Skin epidermis (tissue), 12 donors: ENCODE results near the gene SMYD5.
"Not testable (repeated sequence)": the region's sequence is repeated elsewhere in the genome, so short reads cannot be mapped to it uniquely, and the experiment has no call there.

Source experiments
- H3K27ac ChIP-seq, 21 experiments: fragments of 200-600 bp; sonication (generic) in 11 of 21; one replicate each; pipeline ENCODE4 v1.5.0; 2020; ENCODE audit warnings: mild to moderate bottlenecking in 3 of 21, inconsistent platforms in 2 of 21, moderate library complexity in 2 of 21
- H3K4me3 ChIP-seq, 7 experiments: fragments of 200-600 bp; sonication (generic) in 2 of 7; one replicate each; pipeline ENCODE4 v1.5.0; 2020; ENCODE audit warnings: inconsistent platforms in 2 of 7, mild to moderate bottlenecking in 2 of 7, moderate library complexity in 1 of 7

The SMYD5 gene

GRCh38 chr2:73214120-73215035, at the start of gene SMYD5:
SMYD5 (plus strand) TSS chr2:73214245; CDS start chr2:73214267, 22 bp downstream.
- Histone ChIP-seq H3K4me3 (peak within 1 kb of the TSS; percentile 75 to 99 (median 89)), H3K27ac (peak within 1 kb of the TSS; percentile 45 to 95 (median 82))

DNA sequence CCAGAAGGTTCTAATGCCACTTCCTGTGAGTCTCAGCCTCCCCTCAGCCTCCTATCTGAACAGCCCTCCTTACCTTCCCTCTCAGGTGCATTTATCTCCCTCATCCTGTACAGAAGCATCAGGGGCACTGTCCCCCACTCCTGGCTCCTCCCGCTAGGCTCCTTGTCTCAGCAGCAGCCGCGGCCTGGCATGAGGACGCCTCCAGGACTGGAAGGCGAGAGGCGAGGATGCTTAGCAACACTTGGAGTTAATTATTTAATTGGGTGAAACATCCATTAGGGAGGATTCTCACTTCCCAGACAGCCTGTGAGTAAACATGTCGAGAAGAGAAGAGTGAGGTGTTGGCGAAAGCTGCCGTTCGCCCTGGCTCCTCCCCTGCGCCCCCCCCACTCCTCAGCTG, 48.1 kb upstream of the SMYD5 start:
- H3K27ac ChIP-seq, H3K4me3 ChIP-seq: not testable (repeated sequence)

DNA sequence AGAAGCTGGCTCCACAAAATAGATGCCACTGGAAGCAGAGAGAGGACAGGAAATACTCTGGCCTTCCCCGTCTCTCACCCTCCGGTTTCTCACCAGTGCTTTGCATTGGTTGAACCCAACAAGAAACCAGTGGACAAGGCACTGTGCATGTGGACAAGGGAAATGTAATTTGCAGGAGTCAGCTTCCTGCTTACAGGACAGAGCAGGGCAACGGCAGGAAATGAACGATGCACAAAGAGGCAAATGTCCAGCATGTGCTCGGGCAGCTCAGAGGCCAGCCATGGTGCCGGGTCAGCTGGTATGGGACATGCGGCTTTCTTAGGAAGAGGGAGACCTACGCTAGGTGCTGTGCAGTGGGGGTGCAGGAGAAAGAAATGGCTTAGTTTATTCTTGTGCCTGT, 47.2 kb upstream of the SMYD5 start:
- H3K27ac ChIP-seq, H3K4me3 ChIP-seq: not testable (repeated sequence)

GRCh38 chr2:73168348-73168747, 45.7 kb upstream of the SMYD5 start:
- H3K27ac ChIP-seq, H3K4me3 ChIP-seq: not testable (repeated sequence)

DNA sequence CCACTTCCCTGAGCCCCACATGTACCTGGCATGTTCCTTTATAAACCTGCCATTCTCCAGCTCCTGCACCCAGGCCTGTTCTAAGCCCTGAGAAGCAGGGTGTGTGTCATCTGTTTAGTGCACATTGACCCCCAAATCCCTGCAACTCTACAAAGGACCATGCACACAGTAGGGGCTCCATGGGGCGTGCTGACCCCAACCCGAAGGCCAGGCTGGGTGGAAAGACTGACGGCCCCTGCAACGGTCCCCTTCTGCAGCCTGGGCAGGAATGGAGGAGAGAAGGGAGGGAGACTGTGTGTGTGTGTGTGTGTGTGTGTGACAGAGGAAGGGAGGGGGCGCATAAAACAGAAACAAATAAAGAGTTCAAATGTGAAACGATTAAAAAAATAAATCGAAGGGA, 43.7 kb upstream of the SMYD5 start:
- H3K4me3 ChIP-seq, H3K27ac ChIP-seq: not testable (repeated sequence)

DNA sequence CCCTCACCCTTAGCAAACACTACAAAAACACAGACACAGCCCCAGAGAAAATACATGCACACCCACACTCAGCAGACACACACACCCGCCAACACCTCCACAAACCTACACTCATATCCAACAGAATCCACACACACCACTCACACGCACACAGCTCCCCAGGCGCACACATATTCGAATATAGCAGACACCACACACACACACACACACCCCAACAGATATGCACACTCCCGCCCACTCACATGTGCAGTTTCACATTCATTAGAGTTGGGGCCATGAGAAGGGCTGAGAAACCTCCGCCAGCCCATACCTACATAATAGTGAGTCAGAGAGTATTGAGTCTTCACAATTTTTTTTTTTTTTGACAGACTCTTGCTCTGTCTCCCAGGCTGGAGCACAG, 41.1 kb upstream of the SMYD5 start:
- Histone ChIP-seq H3K27ac (no peak overlapping the region), H3K4me3 (no peak overlapping the region)

- no peak overlapping the region for H3K27ac ChIP-seq
- H3K4me3 ChIP-seq = no peak overlapping the region
These were observed 40.3 kb upstream of the SMYD5 start for GRCh38 chr2:73173781-73174180.

- no peak overlapping the region for H3K4me3 ChIP-seq
These were observed 39.8 kb upstream of the SMYD5 start for GRCh38 chr2:73174244-73174643.

GRCh38 chr2:73174941-73175662, 38.9 kb upstream of the SMYD5 start:
- Histone ChIP-seq H3K27ac (peak overlapping the region in 5 of 21 experiments; percentile 16 to 83 (median 82)), H3K4me3 (peak overlapping the region in 6 of 7 experiments; percentile 16 to 53 (median 47))

More at GRCh38 chr2:73174244-73174643, 39.8 kb upstream of the SMYD5 start:
- H3K27ac ChIP-seq = no peak overlapping the region

DNA sequence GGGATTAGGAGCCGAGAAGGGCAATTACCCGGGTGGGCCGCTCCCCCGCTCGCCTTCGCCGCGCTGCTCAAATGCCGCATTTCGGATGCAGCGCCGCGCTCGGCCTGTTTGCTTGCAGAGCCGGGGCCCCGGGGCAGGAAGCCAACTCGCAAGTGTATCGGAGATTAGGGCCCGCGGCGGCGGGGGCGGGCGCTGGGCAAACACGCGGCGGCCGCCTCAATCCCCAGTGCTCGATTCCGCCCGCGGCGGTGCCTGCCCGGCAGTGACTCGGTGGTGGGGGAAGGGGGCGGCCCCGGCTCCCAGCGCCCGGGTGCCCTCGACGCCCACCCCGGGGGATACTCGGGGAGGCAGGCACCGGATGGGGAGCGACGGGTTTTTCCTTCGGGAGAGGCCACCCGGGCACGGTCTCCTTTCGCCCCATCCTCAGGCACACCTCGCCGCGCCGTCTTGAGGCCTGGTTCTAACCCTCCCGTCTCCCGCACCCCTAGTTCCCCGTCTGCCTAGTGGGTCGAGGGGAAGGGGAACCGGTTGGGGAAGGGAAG, 38.3 kb upstream of the SMYD5 start:
- Histone ChIP-seq H3K4me3 (peak overlapping the region; percentile 16 to 53 (median 47)), H3K27ac (peak overlapping the region in 10 of 21 experiments; percentile 16 to 83 (median 76))

DNA sequence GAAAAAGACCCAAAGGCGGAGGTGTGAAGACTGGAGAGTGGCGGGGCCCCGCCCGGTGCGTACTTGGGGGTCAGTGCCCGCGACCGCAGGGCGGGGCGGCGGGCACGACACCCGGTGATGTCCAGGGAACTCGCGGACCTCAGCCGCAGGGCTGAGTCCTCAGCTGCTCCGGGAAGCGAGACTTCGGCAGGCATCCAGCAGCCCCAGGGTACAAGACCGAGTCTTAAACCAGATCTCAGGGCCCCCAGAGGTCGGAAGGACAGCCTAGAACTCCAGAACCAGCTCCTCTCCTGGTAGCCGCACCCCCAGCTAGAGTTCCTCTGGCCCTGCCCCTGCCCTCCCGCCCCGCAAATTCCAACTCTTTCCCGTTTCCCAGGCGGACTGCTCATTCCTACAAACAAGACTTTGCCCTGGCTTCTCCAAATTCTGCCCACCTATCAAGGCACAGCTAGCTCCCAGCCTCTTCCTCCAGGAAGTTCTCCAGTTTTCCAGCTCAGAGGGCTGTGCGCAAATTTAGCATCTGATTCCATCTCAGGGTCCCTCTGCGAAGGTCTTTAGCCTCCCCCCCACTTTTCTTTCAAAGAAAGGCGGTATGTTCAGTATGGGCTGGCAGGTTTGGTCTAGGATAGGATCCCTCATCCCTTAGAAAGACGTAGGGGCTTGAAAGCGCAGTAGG, 37.7 kb upstream of the SMYD5 start:
- Histone ChIP-seq H3K27ac (peak overlapping the region in 11 of 21 experiments; percentile 36 to 83 (median 73)), H3K4me3 (peak overlapping the region; percentile 16 to 53 (median 47))

GRCh38 chr2:73176881-73177644, 37.0 kb upstream of the SMYD5 start:
- H3K27ac ChIP-seq = peak overlapping the region in 16 of 21 experiments; percentile 36 to 83 (median 69)
- H3K4me3 ChIP-seq = peak overlapping the region; percentile 37 to 53 (median 47)

GRCh38 chr2:73177645-73178255, 36.3 kb upstream of the SMYD5 start:
- peak overlapping the region in 4 of 7 experiments; percentile 46 to 53 (median 47) for H3K4me3 ChIP-seq
- H3K27ac ChIP-seq = peak overlapping the region in 2 of 21 experiments; percentile 81 to 82

DNA sequence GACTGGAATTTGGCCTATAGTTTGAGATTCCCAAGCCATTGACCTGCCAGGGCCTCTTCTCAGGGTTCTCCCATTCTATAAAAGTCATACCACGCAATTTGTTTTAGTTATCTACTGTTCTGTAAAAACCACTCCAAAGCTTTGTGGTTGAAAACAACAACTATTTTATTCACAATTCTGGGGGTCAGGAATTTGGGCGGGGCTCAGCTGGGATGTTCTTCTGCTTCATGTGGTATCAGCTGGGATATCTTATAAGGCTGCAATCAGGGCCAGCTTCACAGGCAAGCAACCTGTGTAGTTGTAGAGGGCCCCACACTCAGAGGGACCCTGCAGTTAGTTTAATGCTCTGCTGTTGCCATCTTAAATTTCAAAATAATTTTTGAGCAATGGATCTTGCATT, 28.1 kb upstream of the SMYD5 start:
- H3K4me3 ChIP-seq = no peak overlapping the region
- H3K27ac ChIP-seq = no peak overlapping the region

DNA sequence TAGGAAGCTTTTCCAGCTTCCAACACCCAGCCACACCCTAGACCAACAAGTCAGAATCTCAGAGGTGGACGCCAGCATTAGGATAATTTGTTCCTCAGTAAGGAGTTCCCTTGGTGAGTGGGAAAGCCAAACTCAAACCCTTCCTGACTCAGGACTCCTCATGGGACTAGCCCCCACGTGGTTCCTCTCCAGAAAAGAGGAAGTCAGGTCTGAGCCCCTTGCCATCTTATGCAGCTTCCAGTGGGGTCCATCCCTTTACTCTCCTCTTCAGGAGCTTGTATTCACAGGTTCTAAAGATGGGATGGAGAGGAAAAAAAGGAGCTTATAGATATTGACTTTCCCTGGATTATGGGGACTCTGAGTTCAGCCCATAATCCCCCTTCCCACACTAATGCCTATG, 26.5 kb upstream of the SMYD5 start:
- H3K4me3 ChIP-seq = no peak overlapping the region

GRCh38 chr2:73197579-73197978, 16.5 kb upstream of the SMYD5 start:
- Histone ChIP-seq H3K27ac (no peak overlapping the region), H3K4me3 (no peak overlapping the region)

More for the DNA sequence above, 26.5 kb upstream of the SMYD5 start:
- H3K27ac ChIP-seq = no peak overlapping the region

- not testable (repeated sequence) for H3K4me3 ChIP-seq
These were observed 13.8 kb upstream of the SMYD5 start for GRCh38 chr2:73200281-73200680.

More at GRCh38 chr2:73200281-73200680, 13.8 kb upstream of the SMYD5 start:
- H3K27ac ChIP-seq = not testable (repeated sequence)
